Measurements from ENCODE around the gene CFAP119.
"Not testable (repeated sequence)": the region's sequence is repeated elsewhere in the genome, so short reads cannot be mapped to it uniquely, and the experiment has no call there.

The CFAP119 gene

GRCh38 chr16:30761928-30762902 is at the start of gene CFAP119, which contains the start of gene RNF40:
Gene CFAP119, minus strand, starts transcription at chr16:30762062. Its CDS starts 314 bp downstream, at chr16:30761748.
Gene RNF40, plus strand, starts transcription at chr16:30762322. Its CDS starts 224 bp downstream, at chr16:30762546.
- DNase-seq (ENCODE audit: low read depth): peak; percentile 86

- DNase-seq (ENCODE audit: low read depth): not testable (repeated sequence)
These were observed 47.8 kb upstream of the CFAP119 start for GRCh38 chr16:30809675-30810074.

GRCh38 chr16:30808890-30809426 is 47.1 kb upstream of the CFAP119 start:
- DNase-seq (ENCODE audit: low read depth): not testable (repeated sequence)

DNA sequence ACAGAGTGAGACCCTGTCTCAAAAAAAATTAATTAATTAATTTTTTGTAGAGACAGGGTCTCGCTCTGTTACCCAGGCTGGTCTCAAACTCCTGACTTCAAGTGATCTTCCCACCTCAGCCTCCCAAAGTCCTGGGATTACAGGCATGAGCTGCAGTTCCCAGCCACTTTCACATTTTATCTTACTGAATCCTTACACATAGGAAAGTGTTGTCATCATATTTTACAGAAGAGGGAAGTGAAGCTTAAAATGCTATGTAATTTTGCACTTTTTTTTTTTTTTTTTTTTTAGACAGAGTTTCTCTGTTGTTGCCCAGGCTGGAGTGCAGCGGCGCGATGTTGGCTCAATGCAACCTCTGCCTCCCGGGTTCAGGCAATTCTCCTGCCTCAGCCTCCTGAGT is 46.3 kb upstream of the CFAP119 start:
- no peak for DNase-seq (ENCODE audit: low read depth)

GRCh38 chr16:30805370-30806169 is 43.7 kb upstream of the CFAP119 start:
- peak; percentile 39 for DNase-seq (ENCODE audit: low read depth)

GRCh38 chr16:30805056-30805369 is 43.2 kb upstream of the CFAP119 start:
- DNase-seq (ENCODE audit: low read depth): no peak

DNA sequence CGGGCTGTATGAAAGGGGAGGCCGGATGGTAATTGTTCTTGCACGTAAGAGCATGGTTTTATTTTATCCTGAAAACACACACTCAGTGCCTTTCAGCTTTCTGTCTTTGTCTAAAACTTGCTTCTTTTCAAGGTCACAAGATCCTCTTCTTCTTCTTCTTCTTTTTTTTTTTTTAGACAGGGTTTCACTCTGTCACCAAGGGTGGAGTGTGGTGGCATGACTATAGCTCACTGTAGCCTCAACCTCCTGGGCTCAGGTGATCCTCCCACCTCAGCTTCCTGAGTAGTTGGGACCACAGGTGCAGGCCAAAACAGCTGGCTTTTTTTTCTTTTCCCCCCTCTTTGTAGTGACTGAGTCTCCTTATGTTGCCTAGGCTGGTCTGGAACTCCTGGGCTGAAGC is 41.1 kb upstream of the CFAP119 start:
- DNase-seq (ENCODE audit: low read depth): no peak

DNA sequence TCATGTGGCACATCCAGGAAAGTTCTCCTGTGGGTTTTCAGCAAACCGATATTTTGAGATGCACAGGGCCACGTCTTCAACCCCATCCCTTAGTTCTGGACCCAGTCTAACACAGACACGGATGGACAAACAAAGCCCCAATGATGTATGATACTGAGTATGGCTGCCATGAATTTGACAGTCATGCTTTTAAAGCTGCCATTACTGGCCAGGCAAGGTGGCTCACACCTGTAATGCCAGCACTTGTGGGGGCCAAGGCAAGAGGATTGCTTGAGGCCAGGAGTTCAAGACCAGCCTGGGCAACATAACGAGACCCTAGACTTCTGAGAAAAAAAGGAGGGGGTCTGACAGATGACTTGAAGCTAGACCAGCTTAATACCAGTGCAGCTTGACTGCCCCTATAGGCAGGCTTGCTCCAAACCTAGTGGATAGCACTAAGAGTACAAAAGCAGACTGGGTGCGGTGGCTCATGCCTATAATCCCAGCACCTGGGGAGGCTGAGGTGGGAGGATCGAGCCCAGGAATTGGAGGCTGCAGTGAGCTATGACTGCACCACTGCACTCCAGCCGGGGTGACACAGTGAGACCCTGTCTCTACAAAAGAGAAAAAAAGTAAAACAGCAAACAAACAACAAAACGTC is 35.9 kb upstream of the CFAP119 start:
- no peak for DNase-seq (ENCODE audit: low read depth)

- DNase-seq (ENCODE audit: low read depth): no peak
These were observed 32.8 kb upstream of the CFAP119 start for GRCh38 chr16:30794634-30795033.

GRCh38 chr16:30793508-30794069 is 31.7 kb upstream of the CFAP119 start:
- DNase-seq (ENCODE audit: low read depth): no peak

DNA sequence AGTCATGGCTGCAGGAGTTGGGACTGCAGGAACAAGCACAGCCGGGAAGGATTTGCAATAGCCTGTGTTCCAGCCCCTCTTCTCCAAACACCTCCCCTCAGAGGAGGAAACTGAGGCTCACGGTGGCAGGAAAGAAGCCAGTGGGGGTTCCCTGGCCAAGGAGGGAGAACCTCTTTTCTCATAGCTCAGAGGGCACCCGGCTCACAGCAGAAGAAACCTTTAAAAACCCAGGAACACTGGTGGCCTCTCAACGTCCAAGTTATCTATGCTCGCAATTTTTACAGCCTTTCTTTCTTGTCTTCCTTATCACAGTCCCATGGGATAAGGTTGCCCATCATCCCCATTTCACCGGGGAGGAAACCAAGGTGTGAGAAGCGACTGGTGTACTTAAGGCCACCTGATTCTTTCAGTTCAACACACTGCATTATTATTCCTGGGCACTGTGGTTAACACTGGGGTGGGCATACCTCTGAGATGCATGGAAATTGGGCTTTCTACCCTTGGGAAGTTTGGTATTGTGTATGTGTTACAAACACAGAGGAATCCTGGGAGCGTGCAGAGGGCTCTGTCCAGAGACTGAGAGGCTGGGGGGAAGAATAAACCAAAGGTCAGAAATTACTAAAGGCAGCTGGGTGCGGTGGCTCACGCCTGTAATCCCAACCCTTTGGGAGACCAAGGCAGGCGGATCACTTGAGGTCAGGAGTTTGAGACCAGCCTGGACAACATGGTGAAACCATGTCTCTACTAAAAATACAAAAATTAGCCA is 25.9 kb upstream of the CFAP119 start:
- DNase-seq (ENCODE audit: low read depth): no peak

GRCh38 chr16:30786936-30787612 is 25.2 kb upstream of the CFAP119 start, which contains the start of gene ZNF629:
Gene ZNF629, minus strand, starts transcription at chr16:30787205. Its CDS starts 2,723 bp downstream, at chr16:30784482.
- DNase-seq (ENCODE audit: low read depth): no peak

DNA sequence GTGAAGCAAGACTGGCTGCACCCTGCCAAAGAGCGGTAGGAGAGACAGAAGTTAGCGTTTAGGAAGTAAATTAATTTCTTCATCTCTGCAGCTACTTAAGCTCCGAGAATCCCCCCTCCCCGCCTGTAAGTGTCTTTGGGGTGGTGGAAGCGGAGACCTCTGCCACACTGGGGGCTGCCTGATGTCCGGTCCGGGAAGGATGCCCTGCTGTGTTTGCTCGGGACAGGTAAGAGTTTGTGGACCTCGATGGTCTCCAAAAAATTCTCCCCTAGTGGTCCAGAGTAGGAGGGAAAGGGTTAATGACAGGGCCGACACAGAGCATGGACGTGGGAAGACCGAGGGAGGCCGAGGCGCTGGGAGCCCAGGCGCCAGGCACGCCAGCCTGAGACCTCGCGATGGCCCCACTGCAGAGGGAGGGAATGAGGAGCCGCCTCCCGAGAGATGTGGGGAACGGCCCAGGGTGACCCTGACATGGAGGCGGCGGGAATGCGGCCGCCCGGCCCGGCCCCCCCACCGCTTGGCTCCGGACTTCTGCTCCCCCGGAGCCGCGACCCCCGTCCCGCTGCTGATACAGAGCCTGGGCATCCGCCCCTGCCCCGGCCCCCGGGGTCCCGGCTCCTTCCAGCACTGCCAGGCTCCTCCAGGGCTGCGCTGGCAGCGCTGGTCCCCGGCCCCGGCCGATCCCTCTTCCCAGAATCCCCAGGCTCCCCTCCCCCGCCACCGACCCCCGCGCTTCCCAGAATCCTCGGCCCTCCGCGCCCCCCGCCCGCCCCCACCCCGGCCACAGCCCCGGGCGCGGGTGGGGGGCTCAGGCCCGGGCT is 24.5 kb upstream of the CFAP119 start:
- DNase-seq (ENCODE audit: low read depth): no peak

DNA sequence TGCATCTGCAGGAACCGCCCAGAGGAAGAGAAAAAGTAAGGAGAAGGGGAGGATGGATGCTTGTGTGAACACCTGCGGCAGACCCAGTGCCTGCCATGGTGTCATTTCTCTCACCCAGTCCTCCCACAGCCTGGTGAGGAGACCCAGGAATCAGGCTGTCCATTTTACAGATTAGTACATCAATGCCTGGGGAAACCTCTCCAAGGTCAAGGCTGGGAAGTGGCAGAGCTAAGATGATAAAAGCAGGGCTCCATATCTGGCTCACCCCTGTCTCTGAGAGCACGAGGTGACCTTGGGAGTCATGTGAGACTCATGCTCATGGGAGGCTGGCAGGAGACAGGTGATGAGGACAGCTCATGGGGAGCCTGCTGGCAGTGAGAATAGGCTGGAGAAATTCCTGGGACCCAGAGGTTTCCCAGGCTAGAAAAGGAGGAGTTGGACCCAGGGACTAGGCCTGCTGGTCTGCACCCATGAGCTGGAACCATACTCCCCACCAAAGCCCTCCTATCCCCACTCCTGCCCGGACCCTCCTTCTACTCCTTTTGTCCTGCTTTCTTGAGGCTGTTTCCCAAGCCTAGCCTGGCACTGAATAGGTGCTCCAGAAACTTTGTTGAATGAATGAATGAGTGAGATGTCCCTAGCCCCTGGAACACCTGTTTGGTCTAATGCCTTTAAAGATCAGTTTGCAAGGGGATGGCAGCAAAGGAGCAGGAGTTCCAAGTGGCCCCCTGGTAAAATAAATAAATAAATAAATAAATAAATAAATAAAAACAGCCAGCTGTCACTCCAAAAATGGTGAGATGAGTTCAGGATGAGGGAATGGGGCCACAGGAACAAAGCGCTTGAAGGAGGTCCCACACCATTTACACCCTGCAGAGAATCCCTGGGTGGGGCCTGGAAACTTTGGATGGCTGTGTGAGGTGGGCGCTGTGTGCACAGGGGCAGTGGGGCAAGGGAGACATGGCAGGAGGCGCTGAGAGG is 23.6 kb upstream of the CFAP119 start:
- no peak for DNase-seq (ENCODE audit: low read depth)

- DNase-seq (ENCODE audit: low read depth): no peak
These were observed 22.4 kb upstream of the CFAP119 start for GRCh38 chr16:30784215-30784614.

GRCh38 chr16:30783280-30784109 is 21.6 kb upstream of the CFAP119 start:
- DNase-seq (ENCODE audit: low read depth): no peak

Measured in activated T-helper 1 cell treated with Interleukin-2 at 50 U/mL for 16 hours (primary cell).